Mucosa of descending colon (tissue), 3 donors: Measurements from ENCODE around the gene FADS2. TPM values are rescaled to one million over a fixed set of nuclear protein-coding genes. Genes with fewer than 3 reads are reported as not detected.

Experiments used
- ATAC-seq: fragments of 200-7000 bp; cut with Tn5 transposase; one replicate; pipeline ENCODE4 v1.9.1; 2020; ENCODE audit warnings: mild to moderate bottlenecking, moderate library complexity
- DNase-seq, 3 donors: peaks; one replicate each; pipeline ENCODE4 v3.0.0-alpha.2; 2020
- H3K36me3 ChIP-seq: fragments of 200-600 bp; one replicate; pipeline ENCODE4 v1.8.0; 2021; ENCODE audit warnings: low read depth, mild to moderate bottlenecking
- H3K4me1 ChIP-seq: fragments of 200-600 bp; one replicate; pipeline ENCODE4 v1.8.0; 2021; ENCODE audit warnings: low read depth, mild to moderate bottlenecking
- H3K4me3 ChIP-seq: fragments of 200-600 bp; one replicate; pipeline ENCODE4 v1.8.0; 2021; ENCODE audit warnings: mild to moderate bottlenecking
- H3K9me3 ChIP-seq: fragments of 200-600 bp; one replicate; pipeline ENCODE4 v1.8.0; 2021; ENCODE audit warnings: mild to moderate bottlenecking
- CTCF ChIP-seq: fragments of 200-600 bp; IDR thresholded peaks from one replicate; pipeline ENCODE4 v1.8.0; 2022; ENCODE audit warnings: antibody characterized with exemption, mild to moderate bottlenecking
- intact Hi-C, 2 donors: fragments of 100-400 bp; cut with DNase I in 1 of 2; cut with micrococcal nuclease in 1 of 2; formaldehyde crosslinking; loops; one replicate each; pipeline versions ENCODE4 v1.11.0 to v1.11.1; 2022; cut with DNase I, micrococcal nuclease
- long read RNA-seq, 2 donors: library from polyadenylated mRNA; unstranded; transcript quantifications; one replicate each; pipeline ENCODE4 v2.0.0, GENCODE V29; 2019 to 2021
- total RNA-seq, 3 donors: library from RNA; stranded (reverse); fragmentation: NEBNext Ultra II Directional in 2 of 3; extraction: Animal tissue kit (Norgen Biotek cat#: 25700) in 2 of 3; gene quantifications; one replicate each; pipeline versions ENCODE4 v1.2.1 to v1.2.4, GENCODE V29; 2021 to 2023
- donor health status: DM: no; HTN: no; CAD: no; lungs with moderate emphysema.
- donor health status: DM: no; HTN: no; CAD: no.
- donor health status: DM: no; HTN: yes; CAD: no.

Gene FADS2
- total RNA-seq: 10 to 100 TPM in 1 of 3 donors, 1 to 10 TPM in 2; 2.5 to 29.3 (median 8.6) TPM
- long read RNA-seq, donor 1, transcript FADS2-202 (12 exons, 3,630 nt): major isoform, 14 of 42 reads
- long read RNA-seq, donor 1, partial matches to known transcripts: 22 of 42 reads
- long read RNA-seq, donor 1, other reads (novel, unspliced or antisense): 5 of 42 reads
- long read RNA-seq, donor 2, full-length matches to known transcripts: 1 of 4 reads
- long read RNA-seq, donor 2, partial matches to known transcripts: 0 of 4 reads
- long read RNA-seq, donor 2, other reads (novel, unspliced or antisense): 3 of 4 reads

DNA sequence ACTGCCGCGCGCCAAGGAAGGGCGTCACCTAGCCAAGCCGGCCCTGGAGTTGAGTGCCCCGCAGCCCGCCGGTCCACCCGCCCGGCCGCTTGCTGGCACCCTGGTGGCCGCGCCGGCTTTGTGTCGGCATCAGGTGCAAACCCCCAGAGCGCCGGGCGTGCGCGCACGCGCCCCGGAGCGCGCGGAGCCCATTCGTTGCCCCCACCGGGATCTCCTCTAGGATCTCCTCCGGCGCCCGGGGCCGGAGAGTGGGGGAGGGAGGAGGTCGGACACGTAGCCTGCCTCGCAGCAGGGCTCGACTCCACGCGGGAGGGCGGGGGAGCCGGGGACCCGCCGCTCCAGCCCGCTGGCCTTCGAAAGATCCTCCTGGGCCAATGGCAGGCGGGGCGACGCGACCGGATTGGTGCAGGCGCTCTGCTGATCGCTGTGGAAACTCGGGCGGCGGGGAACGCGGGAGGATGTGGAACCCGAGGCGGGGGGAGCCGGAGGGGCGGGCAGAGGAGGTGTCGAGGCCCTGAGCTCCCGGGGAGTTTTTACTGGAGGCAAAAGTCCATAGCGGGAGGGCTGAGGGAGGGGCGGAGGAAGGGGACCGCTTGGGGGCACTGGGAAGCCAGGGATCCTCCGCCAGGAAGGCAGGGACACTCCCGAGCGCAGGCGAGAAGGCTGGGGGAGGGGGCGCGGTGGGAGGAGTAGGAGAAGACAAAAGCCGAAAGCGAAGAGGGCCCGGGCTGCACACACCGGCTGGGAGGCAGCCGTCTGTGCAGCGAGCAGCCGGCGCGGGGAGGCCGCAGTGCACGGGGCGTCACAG is at the start of gene FADS2:
Gene FADS2, plus strand, starts transcription at position 730 of the 808 bp plus-strand sequence. CDS start 91 bp downstream, outside the sequence.
- intact Hi-C loops: no loop called here
- peak; percentile 75 for ATAC-seq
- Histone ChIP-seq H3K4me3 (no peak within 1 kb of the TSS), H3K4me1 (peaks cover 9% of the 10 kb centered on the region), H3K9me3 (no peaks in the 10 kb centered on the region), H3K36me3 (no peaks in the 10 kb centered on the region)
- no peak for TF ChIP-seq CTCF
- peak; percentile 57 to 87 (median 73) for DNase-seq

DNA sequence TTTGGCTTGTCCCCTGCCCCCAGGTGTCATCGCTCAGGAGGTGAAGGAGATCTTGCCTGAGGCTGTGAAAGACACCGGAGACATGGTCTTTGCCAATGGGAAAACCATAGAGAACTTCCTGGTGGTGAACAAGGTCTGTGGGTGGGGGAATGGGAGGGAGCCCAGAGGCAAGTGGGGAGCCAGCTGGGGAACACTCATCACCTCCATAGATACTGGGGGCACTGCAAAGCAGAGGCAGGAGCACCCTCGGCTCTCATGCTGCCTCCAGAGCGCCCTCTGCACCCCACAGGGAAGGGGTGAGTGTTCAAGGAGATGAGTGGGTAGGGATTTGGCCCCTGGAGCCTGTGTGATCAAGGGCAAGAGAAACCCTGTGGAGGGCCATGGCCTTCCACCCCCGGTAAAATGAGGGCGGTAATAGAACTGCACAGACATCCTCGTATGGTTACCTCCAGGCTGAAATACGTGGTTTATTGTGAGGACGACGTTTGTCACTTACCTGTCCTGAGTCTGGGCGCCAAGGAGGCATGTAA is 49.7 kb upstream of the FADS2 start:
- no peak for ATAC-seq
- Histone ChIP-seq H3K9me3 (no peaks in the 10 kb centered on the region), H3K36me3 (no peaks in the 10 kb centered on the region), H3K4me1 (no peaks in the 10 kb centered on the region), H3K4me3 (no peak overlapping the region)
- TF ChIP-seq CTCF: no peak
- peak in 1 of 3 donors; percentile 19 for DNase-seq
- intact Hi-C loops: no loop called here

DNA sequence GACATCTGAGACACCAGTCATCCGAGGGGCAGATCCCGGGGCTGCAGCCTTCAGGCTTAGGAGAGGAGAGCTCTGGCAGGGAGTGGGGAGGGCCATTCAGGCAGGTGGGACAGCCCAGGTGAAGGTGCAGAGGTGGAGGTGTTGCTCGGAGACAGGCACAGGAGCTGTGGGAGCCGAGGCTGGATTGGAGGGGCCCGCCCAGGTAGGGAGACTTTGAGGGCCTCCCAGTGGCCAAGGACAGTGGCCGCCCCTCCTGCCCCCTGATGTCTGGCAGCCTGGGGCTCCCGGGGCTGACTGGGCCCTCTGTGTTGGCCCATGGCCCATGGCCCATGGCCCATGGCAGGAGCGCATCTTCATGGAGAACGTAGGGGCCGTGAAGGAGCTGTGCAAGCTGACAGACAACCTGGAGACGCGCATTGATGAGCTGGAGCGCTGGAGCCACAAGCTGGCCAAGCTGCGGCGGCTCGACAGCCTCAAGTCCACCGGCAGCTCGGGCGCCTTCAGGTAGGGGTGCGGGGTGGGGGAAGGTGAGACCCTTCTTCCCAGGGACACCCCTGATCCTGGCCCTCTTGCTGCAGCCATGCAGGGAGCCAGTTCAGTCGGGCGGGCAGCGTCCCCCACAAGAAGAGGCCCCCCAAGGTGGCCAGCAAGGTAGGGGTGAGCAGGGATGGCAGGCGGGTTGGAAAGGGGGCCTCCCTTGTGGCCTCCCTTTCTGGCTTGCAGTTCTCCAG is 49.0 kb upstream of the FADS2 start:
- no peak for TF ChIP-seq CTCF
- intact Hi-C loops: no loop called here
- DNase-seq: peak in 1 of 3 donors; percentile 45
- no peaks in the 10 kb centered on the region for H3K4me1 ChIP-seq
- ATAC-seq: no peak
- no peak overlapping the region for H3K4me3 ChIP-seq
- no peaks in the 10 kb centered on the region for H3K36me3 ChIP-seq
- H3K9me3 ChIP-seq: no peaks in the 10 kb centered on the region

DNA sequence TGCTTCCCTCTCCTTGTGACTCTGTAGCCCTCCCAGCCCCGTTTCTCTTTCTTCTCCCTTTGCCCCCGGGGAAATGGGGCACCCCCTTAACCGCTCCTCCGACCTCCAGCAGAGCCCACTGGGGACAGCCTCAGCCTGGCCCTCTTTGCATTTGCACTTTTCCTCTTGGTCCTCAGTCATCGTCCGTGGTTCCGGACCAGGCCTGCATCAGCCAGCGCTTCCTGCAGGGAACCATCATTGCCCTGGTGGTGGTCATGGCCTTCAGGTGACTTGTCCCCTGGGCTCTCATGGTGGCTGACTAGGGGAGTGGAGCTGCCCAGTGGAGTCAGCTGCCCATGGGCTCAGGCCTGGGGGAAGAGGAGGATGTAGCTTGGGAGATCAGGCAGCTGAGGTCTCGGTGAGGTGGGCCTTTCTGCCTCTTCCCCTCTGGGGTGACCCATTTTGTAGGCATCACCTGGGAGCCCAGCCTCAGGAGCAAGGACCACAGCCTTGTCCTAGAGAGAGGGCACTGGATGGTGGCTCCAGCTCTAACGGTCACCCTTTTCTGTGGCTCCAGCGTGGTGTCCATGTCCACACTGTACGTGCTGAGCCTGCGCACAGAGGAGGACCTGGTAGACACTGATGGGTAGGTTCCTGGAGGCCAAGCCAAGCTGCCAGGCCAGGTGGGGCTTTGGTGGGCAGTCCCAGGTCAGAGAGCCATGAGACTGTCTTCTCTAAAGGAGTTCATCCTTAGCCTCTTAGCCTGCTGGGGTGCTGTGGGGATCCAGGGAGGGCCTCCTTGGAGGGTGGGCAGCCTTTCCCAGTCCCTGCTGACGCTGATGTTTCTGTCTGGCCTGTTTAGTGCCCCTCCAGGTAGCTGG is 48.2 kb upstream of the FADS2 start:
- intact Hi-C loops: no loop called here
- DNase-seq (peak in 1 of 3 donors; percentile 32), ATAC-seq (no peak)
- Histone ChIP-seq H3K36me3 (no peaks in the 10 kb centered on the region), H3K4me3 (no peak overlapping the region), H3K4me1 (no peaks in the 10 kb centered on the region), H3K9me3 (no peaks in the 10 kb centered on the region)
- TF ChIP-seq CTCF: no peak
